Liver (tissue), 9 donors: Measurements from ENCODE around the gene USP25. TPM values are rescaled to one million over a fixed set of nuclear protein-coding genes. Genes with fewer than 3 reads are reported as not detected.

Experiments
- DNase-seq: peaks from one replicate; pipeline ENCODE4 v3.0.0-alpha.2; 2017; ENCODE audit warnings: low spot score
- H3K27ac ChIP-seq, 2 donors: one replicate each; pipeline ENCODE4 v1.7.0; 2013; ENCODE audit warnings: inconsistent platforms in 2 of 2, low read length in 2 of 2, control low read depth in 1 of 2, low read depth in 1 of 2, mild to moderate bottlenecking in 1 of 2
- H3K27me3 ChIP-seq, 4 donors: one replicate each; pipeline versions ENCODE4 v1.6.1 to v1.7.0; 2013; ENCODE audit warnings: low read length in 3 of 4, inconsistent platforms in 1 of 4, mild to moderate bottlenecking in 1 of 4, moderate library complexity in 1 of 4; ENCODE audit not compliant: control insufficient read depth in 4 of 4, insufficient read depth in 4 of 4
- H3K36me3 ChIP-seq, 4 donors: one replicate each; pipeline versions ENCODE4 v1.6.1 to v1.7.0; 2013; ENCODE audit warnings: low read length in 3 of 4, mild to moderate bottlenecking in 3 of 4, low read depth in 1 of 4, moderate library complexity in 1 of 4; ENCODE audit not compliant: control insufficient read depth in 4 of 4, insufficient read depth in 3 of 4
- H3K4me1 ChIP-seq, 4 donors: one replicate each; pipeline versions ENCODE4 v1.6.1 to v1.7.0; 2013; ENCODE audit warnings: low read length in 3 of 4, mild to moderate bottlenecking in 3 of 4, moderate library complexity in 1 of 4; ENCODE audit not compliant: control insufficient read depth in 4 of 4, insufficient read depth in 4 of 4
- H3K4me3 ChIP-seq, 3 donors: one replicate each; pipeline versions ENCODE4 v1.6.1 to v1.7.0; 2013; ENCODE audit warnings: low read length in 3 of 3, control low read depth in 1 of 3, low read depth in 1 of 3, mild to moderate bottlenecking in 1 of 3
- H3K9ac ChIP-seq, 2 donors: one replicate each; pipeline ENCODE4 v1.7.0; 2013; ENCODE audit warnings: low read length in 2 of 2, mild to moderate bottlenecking in 2 of 2, moderate library complexity in 2 of 2, control low read depth in 1 of 2, low read depth in 1 of 2
- H3K9me3 ChIP-seq, 4 donors: one replicate each; pipeline versions ENCODE4 v1.6.1 to v1.7.0; 2013; ENCODE audit warnings: low read length in 3 of 4; ENCODE audit not compliant: control insufficient read depth in 4 of 4
- EGR1 ChIP-seq, 2 donors: IDR thresholded peaks; 2 replicates each; pipeline ENCODE4 v1.6.1; 2016 to 2018; ENCODE audit warnings: antibody characterized with exemption in 2 of 2, low read depth in 2 of 2
- FOXA1 ChIP-seq: IDR thresholded peaks from 2 replicates; pipeline ENCODE4 v1.6.1; 2016; ENCODE audit warnings: antibody characterized with exemption
- FOXA2 ChIP-seq: IDR thresholded peaks from 2 replicates; pipeline ENCODE4 v1.6.1; 2016; ENCODE audit warnings: antibody characterized with exemption
- GABPA ChIP-seq, 2 donors: IDR thresholded peaks in 1 of 2; conservative IDR thresholded peaks in 1 of 2; 2 replicates each; pipeline ENCODE4 v1.6.1; 2016; ENCODE audit warnings: antibody characterized with exemption in 2 of 2, mild to moderate bottlenecking in 1 of 2, moderate library complexity in 1 of 2
- HNF4A ChIP-seq, 2 donors: conservative IDR thresholded peaks; 2 replicates each; pipeline ENCODE4 v1.6.1; 2016; ENCODE audit warnings: antibody characterized with exemption in 2 of 2, mild to moderate bottlenecking in 2 of 2
- HNF4G ChIP-seq: IDR thresholded peaks from 2 replicates; pipeline ENCODE4 v1.6.1; 2016; ENCODE audit warnings: antibody characterized with exemption
- JUND ChIP-seq, 2 donors: IDR thresholded peaks; 2 replicates each; pipeline ENCODE4 v1.6.1; 2016; ENCODE audit warnings: antibody characterized with exemption in 2 of 2
- NR2F2 ChIP-seq: IDR thresholded peaks from 2 replicates; pipeline ENCODE4 v1.6.1; 2016; ENCODE audit warnings: antibody characterized with exemption
- RAD21 ChIP-seq, 2 donors: IDR thresholded peaks; 2 replicates each; pipeline ENCODE4 v1.6.1; 2016; ENCODE audit warnings: antibody characterized with exemption in 2 of 2, mild to moderate bottlenecking in 2 of 2
- RXRA ChIP-seq, 2 donors: IDR thresholded peaks; 2 replicates each; pipeline ENCODE4 v1.6.1; 2017 to 2018; ENCODE audit warnings: antibody characterized with exemption in 2 of 2, mild to moderate bottlenecking in 1 of 2
- SP1 ChIP-seq: IDR thresholded peaks from 2 replicates; pipeline ENCODE4 v1.6.1; 2018; ENCODE audit warnings: antibody characterized with exemption, mild to moderate bottlenecking
- TAF1 ChIP-seq: conservative IDR thresholded peaks from 2 replicates; pipeline ENCODE4 v1.6.1; 2016; ENCODE audit warnings: antibody characterized with exemption, mild to moderate bottlenecking
- YY1 ChIP-seq: IDR thresholded peaks from 2 replicates; pipeline ENCODE4 v1.6.1; 2016; ENCODE audit warnings: antibody characterized with exemption, mild to moderate bottlenecking
- WGBS: extraction: QIAGEN DNeasy Blood & Tissue Kit; methylation state at CpG from one replicate; pipeline ENCODE4 v1.1.7; 2013; 5-methylcytosine and 5-hydroxymethylcytosine counted together
- polyA plus RNA-seq, 2 donors: library from polyadenylated mRNA; stranded (reverse) in 1 of 2; unstranded in 1 of 2; fragments of 200-250 nt in 1 of 2; fragments of >200 nt in 1 of 2; fragmentation: Nextera tagmentation in 1 of 2; extraction: Ambion mirVana in 1 of 2; gene quantifications; one replicate each; pipeline versions ENCODE4 v1.2.1 to v1.2.3, GENCODE V29; 2013 to 2015
- total RNA-seq, 2 donors: library from RNA; depleted of rRNA; stranded (reverse); fragments of >200 nt; gene quantifications; one replicate each; pipeline ENCODE4 v1.2.3, GENCODE V29; 2014
- TF ChIP-seq, protein P1 (sequence below): fragments of 150-350 bp; IDR thresholded peaks from 2 replicates; pipeline ENCODE4 v1.5.1; 2017; ENCODE audit warnings: improper control_type of control experiment, low read depth, low read length; ENCODE audit not compliant: missing input control
- TF ChIP-seq, protein P2 (sequence below): IDR thresholded peaks from 2 replicates; pipeline ENCODE4 v1.6.1; 2016; ENCODE audit warnings: antibody characterized with exemption
- TF ChIP-seq, protein P3 (sequence below): IDR thresholded peaks from 2 replicates; pipeline ENCODE4 v1.6.1; 2016; ENCODE audit warnings: antibody characterized with exemption, mild to moderate bottlenecking
- TF ChIP-seq, protein P4 (sequence below): IDR thresholded peaks from 2 replicates; pipeline ENCODE4 v1.6.1; 2016; ENCODE audit warnings: antibody characterized with exemption
- TF ChIP-seq, protein P5 (sequence below): IDR thresholded peaks from 2 replicates; pipeline ENCODE4 v1.6.1; 2016; ENCODE audit warnings: antibody characterized with exemption
- donor health status: healthy.
- donor health status: healthy.
- donor health status: healthy.
- donor health status: healthy.
- donor health status: healthy.

The USP25 gene
- total and polyA plus RNA-seq, 4 donors, result 6.0 to 26.7 (median 15.3) TPM

DNA sequence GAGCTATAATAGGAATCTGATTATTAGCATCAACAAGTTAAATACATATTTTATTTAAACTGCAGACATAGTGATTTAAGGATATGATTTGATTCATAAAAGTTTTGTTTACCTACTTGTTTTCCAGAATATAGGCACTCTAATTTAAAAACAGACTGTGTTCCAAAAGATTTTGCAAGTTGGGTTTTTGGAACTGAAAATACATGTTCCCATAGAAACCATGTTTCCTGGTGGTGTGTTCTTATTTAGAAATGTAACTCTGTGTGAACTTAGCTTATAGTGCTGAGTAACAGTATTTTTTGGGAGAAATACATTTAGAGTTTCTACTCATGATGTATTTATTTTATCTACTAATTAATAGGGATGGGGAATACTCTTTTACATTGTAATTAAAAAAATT is 21.8 kb downstream of the USP25 start:
- Histone ChIP-seq H3K27me3 (no peaks in the 10 kb centered on the region), H3K4me3 (no peak overlapping the region), H3K9ac (no peak overlapping the region), H3K4me1 (peaks cover 6 to 42% (median 20%) of the 10 kb centered on the region in 4 donors), H3K27ac (no peak overlapping the region), H3K36me3 (no peaks in the 10 kb centered on the region), H3K9me3 (no peaks in the 10 kb centered on the region)
- no peak for DNase-seq
- no peak for TF ChIP-seq YY1
- no peak for TF ChIP-seq RXRA (IDR thresholded peaks at IDR 0.05)
- TF ChIP-seq SP1, result no peak
- TF ChIP-seq FOXA2, result no peak
- TF ChIP-seq JUND (IDR thresholded peaks at IDR 0.05), result no peak
- no peak for TF ChIP-seq HNF4G

DNA sequence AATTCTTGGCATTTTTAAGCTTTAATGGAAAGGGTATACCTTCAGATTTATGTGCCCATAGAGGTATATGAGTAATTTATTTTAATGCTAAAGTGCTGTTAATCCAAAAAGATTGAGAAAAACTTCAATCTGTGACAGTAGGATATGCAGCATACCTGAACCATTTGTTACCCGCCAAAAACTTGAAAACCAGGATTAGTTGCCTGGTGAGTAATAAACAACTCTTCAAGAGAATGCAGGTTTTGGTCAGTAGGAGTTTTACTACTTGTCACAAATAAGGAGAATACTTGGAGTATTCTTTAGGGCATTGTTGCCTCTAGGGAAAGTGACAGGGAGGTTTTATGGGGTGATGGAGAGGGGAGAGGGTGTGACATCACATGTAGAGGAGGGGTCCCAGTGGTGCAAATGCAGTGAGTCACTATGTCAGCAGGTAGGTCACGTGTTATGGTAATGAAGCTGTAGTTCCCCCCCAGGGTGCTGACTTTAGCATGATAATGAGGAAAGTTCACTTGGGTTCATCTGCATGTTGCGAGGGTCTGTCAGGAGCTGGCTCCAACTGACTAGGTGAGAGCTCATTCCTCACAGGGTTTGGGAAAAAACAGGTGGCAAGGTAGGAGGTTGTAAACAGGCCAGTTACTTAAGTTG is 23.1 kb downstream of the USP25 start:
- WGBS, result 84% methylated on average over 3 of the region's 3 CpGs
- peaks cover 6 to 42% (median 20%) of the 10 kb centered on the region in 4 donors for H3K4me1 ChIP-seq
- H3K9ac ChIP-seq, result no peak overlapping the region
- no peaks in the 10 kb centered on the region for H3K36me3 ChIP-seq
- no peak overlapping the region for H3K27ac ChIP-seq
- no peaks in the 10 kb centered on the region for H3K9me3 ChIP-seq
- no peak overlapping the region for H3K4me3 ChIP-seq
- TF ChIP-seq EGR1 (IDR thresholded peaks at IDR 0.05; ENCODE audit: low read depth in 2 of 2) (no peak), HNF4G (no peak), FOXA2 (no peak)
- TF ChIP-seq, protein P1, sequence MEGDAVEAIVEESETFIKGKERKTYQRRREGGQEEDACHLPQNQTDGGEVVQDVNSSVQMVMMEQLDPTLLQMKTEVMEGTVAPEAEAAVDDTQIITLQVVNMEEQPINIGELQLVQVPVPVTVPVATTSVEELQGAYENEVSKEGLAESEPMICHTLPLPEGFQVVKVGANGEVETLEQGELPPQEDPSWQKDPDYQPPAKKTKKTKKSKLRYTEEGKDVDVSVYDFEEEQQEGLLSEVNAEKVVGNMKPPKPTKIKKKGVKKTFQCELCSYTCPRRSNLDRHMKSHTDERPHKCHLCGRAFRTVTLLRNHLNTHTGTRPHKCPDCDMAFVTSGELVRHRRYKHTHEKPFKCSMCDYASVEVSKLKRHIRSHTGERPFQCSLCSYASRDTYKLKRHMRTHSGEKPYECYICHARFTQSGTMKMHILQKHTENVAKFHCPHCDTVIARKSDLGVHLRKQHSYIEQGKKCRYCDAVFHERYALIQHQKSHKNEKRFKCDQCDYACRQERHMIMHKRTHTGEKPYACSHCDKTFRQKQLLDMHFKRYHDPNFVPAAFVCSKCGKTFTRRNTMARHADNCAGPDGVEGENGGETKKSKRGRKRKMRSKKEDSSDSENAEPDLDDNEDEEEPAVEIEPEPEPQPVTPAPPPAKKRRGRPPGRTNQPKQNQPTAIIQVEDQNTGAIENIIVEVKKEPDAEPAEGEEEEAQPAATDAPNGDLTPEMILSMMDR, result no peak
- DNase-seq, result no peak
- no peaks in the 10 kb centered on the region for H3K27me3 ChIP-seq

DNA sequence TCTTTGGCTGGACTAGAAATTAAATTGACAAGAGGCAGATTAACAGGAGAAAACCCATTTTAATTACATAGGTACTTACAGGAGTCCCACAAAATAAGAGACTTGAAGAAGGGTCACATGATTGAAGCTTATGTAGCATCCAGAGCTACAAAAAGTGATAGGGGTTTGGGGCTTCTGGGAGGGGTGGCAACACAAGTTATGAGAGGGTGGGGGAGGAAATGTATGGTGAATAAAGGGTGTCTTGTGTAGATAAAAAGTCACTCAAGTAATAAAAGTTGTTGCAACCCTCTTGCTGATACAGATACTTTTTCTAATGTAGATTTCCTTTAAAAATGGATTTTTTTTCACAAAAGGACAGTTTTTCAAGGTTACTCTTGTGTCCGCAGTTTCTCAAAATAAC is 24.0 kb downstream of the USP25 start:
- Histone ChIP-seq H3K9ac (no peak overlapping the region), H3K4me1 (peaks cover 5 to 37% (median 19%) of the 10 kb centered on the region in 4 donors), H3K27ac (no peak overlapping the region), H3K4me3 (no peak overlapping the region), H3K9me3 (no peaks in the 10 kb centered on the region), H3K36me3 (no peaks in the 10 kb centered on the region), H3K27me3 (no peaks in the 10 kb centered on the region)
- no peak for DNase-seq
- 98% methylated on average over 1 of the region's 1 CpG for WGBS
- TF ChIP-seq EGR1 (IDR thresholded peaks at IDR 0.05; ENCODE audit: low read depth in 2 of 2) (no peak), TAF1 (no peak), HNF4G (no peak), YY1 (no peak), JUND (IDR thresholded peaks at IDR 0.05) (no peak), SP1 (no peak), RAD21 (IDR thresholded peaks at IDR 0.05) (no peak), NR2F2 (no peak), FOXA1 (no peak), GABPA (IDR thresholded peaks at IDR 0.05 in 1 of 2, conservative IDR thresholded peaks at IDR 0.05 in 1 of 2) (no peak), RXRA (IDR thresholded peaks at IDR 0.05) (no peak), HNF4A (conservative IDR thresholded peaks at IDR 0.05) (no peak)
- TF ChIP-seq, protein P2, sequence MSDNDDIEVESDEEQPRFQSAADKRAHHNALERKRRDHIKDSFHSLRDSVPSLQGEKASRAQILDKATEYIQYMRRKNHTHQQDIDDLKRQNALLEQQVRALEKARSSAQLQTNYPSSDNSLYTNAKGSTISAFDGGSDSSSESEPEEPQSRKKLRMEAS, result no peak
- TF ChIP-seq, protein P3, sequence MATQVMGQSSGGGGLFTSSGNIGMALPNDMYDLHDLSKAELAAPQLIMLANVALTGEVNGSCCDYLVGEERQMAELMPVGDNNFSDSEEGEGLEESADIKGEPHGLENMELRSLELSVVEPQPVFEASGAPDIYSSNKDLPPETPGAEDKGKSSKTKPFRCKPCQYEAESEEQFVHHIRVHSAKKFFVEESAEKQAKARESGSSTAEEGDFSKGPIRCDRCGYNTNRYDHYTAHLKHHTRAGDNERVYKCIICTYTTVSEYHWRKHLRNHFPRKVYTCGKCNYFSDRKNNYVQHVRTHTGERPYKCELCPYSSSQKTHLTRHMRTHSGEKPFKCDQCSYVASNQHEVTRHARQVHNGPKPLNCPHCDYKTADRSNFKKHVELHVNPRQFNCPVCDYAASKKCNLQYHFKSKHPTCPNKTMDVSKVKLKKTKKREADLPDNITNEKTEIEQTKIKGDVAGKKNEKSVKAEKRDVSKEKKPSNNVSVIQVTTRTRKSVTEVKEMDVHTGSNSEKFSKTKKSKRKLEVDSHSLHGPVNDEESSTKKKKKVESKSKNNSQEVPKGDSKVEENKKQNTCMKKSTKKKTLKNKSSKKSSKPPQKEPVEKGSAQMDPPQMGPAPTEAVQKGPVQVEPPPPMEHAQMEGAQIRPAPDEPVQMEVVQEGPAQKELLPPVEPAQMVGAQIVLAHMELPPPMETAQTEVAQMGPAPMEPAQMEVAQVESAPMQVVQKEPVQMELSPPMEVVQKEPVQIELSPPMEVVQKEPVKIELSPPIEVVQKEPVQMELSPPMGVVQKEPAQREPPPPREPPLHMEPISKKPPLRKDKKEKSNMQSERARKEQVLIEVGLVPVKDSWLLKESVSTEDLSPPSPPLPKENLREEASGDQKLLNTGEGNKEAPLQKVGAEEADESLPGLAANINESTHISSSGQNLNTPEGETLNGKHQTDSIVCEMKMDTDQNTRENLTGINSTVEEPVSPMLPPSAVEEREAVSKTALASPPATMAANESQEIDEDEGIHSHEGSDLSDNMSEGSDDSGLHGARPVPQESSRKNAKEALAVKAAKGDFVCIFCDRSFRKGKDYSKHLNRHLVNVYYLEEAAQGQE, result no peak
- TF ChIP-seq, protein P1, result no peak
- TF ChIP-seq, protein P4, sequence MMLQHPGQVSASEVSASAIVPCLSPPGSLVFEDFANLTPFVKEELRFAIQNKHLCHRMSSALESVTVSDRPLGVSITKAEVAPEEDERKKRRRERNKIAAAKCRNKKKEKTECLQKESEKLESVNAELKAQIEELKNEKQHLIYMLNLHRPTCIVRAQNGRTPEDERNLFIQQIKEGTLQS, result no peak
- TF ChIP-seq, protein P5, sequence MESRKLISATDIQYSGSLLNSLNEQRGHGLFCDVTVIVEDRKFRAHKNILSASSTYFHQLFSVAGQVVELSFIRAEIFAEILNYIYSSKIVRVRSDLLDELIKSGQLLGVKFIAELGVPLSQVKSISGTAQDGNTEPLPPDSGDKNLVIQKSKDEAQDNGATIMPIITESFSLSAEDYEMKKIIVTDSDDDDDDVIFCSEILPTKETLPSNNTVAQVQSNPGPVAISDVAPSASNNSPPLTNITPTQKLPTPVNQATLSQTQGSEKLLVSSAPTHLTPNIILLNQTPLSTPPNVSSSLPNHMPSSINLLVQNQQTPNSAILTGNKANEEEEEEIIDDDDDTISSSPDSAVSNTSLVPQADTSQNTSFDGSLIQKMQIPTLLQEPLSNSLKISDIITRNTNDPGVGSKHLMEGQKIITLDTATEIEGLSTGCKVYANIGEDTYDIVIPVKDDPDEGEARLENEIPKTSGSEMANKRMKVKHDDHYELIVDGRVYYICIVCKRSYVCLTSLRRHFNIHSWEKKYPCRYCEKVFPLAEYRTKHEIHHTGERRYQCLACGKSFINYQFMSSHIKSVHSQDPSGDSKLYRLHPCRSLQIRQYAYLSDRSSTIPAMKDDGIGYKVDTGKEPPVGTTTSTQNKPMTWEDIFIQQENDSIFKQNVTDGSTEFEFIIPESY, result no peak
